GM19099 (cell line): ENCODE data around the gene GFPT2.

Experiments used
- POLR2A ChIP-seq: IDR thresholded peaks from 3 replicates; pipeline ENCODE4 v1.6.1; 2011; ENCODE audit warnings: low read depth; ENCODE audit not compliant: insufficient read length; ENCODE audit errors: extremely low read depth

Gene GFPT2

DNA sequence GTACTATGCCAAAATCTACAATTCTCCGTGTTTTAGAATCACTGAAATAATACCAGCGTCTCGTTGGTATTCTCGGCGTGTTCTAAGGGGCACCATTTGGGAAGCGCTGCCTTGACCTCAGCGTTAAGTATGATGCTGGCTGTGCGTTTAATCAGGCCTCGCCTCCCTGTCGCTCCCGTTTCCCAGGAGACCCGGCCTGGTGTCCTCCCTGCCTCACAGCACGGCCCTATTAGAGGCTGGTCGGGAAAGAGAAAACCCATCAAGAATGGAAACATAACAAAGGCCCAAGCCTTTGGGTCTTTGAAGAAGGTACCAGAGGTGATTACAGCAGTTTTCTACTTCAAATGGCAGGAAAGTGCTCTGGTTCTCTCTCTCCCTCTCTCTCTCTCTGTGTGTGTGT lies 30.0 kb downstream of the GFPT2 start:
- TF ChIP-seq POLR2A = no peak

DNA sequence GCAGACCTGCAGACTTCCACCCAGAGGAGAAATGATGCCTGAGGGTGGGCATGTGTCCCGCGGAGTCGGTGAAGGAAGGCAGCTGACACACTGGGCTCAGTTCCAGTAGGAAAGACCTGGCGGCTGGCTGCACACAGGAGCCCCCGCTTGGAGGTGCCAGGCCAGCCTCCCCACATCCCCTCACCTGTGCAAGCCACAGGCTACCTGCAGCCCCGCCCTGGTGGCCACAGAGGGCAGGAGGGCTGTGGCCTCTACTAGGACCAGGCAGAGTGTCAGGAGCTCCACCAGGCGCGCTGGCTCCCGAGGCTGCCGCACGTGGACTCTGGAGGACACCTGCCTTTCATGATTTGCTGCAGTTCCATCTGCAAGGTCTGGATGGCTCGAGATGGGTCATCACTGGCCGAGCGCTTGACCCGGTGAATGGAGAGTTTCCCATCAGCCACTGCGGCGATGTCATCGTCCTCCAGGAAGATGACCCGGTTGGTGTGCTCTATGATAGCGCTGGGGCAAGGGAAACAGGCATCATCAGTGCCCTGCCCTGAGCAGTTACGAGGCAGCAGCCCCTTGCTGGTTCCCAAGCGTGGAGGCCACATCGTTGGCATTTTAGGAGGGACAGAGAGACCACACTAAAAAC lies 34.6 kb downstream of the GFPT2 start:
- no peak for TF ChIP-seq POLR2A

DNA sequence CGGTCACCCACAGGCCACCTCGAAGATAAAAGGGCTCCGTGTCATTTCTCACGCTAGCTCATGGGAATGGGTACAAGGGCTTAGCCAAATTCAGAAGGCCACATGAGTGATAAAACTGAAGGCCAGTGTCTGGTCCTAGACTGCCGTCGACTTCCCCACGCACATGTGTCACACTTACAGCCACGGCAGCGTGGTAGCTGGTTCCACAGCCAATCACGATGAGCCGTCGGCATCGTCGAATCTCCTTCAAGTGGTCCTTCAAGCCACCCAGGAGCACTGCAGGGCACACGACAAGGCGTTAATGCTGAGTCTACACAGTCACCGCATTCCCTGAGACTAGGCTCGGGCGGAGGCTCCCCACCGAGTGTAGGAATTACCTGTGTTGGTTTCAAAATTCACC lies 36.5 kb downstream of the GFPT2 start:
- TF ChIP-seq POLR2A = no peak

DNA sequence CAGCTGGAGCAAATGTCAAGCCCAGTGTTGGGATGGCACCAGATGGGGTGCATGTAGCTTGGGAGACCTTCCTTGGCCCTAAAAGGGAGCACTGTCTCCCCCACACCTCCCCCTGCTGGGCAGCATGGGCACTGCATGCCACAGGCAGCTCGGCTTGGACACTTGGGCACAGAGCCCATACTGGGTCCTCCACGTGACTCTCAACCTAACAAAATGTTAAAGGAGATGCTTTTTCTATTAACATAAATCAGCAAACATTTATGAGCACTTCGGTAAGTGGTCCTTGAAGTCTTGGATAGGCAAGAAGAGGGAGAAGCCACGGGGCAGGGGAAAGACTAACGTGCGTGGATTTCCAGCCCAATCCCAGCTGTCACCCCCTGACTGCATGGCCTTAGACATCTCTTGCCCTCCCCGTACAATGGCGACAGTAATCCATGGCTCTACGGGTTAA lies 37.3 kb downstream of the GFPT2 start:
- no peak for TF ChIP-seq POLR2A

DNA sequence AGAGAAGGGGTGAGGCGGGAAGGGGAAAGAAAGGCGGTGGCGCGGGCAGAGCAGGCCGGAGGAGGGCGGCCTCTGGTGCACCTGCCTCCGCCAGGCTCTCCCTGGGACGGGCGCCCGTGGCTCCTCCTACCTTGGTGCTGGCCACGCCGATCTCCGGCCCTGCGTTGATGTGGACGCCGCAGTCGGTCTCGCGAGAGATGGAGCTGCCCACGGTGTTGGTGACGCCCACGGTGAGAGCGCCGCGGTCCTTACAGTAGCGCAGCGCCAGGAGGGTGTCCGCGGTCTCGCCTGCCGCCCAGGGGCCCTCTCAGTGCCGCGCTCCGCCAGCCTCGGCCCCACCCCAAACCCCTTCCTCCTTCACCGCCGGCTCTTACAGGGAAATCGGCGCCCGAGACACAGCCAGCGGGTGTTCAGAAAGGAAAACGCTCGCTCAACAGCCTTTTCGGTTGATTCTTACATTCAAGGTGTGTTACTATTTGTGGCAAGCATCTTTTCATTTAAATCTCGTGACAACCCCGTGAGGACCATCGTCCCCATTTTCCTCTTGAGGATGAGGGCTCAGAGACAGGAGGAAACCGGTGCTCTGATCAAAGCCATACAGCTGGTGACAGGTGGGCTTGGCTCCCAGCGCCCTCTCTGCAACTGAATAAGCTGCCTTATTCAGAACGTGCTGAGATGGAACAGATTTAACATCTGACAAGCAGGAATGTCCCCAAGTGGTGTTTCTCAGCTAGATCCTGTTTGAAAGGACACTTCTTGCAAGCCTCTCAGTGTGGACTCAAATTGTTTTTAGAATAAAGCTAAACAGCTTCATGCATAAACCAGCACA lies 39.2 kb downstream of the GFPT2 start:
- no peak for TF ChIP-seq POLR2A

DNA sequence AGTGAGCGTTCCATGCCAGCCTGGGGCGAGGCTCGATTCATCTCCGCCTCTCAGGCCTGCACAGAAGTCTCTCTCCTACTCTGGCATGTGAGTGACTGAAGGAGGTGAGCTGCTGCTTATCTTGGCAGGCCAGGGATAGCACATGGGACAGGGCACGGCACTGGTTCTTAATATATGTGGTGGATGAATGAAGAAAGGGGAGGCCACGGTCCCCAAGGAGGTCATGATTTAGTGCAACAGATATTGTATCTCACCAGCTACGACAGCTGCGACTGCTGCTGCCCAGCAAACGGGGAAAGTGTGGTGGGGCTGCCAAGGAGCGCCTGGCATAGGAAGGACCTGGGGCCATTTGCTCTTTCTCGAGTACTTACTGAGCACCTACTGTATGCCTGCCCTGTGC lies 41.9 kb downstream of the GFPT2 start:
- no peak for TF ChIP-seq POLR2A

DNA sequence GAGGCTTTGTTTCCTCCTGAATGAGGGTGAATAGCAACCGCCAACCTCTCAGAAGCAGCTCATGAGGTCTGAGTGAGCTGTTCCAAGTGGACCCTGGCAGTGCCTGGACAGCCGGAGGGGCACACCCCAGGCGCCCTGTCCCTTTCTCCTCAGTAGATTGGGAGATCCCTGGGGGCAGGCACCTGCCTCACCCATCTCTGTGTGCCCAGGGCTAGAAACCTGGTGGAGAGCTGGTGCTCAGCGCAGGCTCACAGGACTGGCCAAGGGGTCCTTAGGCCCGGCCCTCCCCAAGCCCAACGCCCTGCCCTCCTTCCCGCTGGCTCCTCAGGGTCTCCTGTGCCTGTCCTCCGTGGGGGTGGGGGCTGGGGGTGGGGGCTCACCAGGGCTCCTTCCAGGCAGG lies 46.3 kb downstream of the GFPT2 start:
- no peak for TF ChIP-seq POLR2A

DNA sequence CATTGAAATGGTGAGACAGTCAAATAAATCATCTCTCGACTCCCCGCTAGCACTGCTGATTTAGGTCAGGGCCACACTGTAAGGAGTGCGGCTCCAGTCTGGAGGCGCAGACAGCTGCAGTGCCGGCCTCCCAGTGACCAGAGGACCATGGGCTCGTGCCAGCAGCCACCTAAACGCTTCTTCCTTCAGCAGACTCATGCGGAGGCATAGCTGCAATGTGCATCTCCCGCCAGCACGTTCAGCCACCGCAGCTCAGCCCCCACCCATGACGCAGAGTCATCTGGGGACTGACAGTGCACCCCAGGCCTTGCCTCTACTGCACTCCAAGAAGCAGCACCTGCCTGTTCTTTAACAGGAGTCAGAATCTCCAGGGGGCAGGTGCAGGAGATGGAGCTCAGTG lies 47.7 kb downstream of the GFPT2 start:
- no peak for TF ChIP-seq POLR2A

DNA sequence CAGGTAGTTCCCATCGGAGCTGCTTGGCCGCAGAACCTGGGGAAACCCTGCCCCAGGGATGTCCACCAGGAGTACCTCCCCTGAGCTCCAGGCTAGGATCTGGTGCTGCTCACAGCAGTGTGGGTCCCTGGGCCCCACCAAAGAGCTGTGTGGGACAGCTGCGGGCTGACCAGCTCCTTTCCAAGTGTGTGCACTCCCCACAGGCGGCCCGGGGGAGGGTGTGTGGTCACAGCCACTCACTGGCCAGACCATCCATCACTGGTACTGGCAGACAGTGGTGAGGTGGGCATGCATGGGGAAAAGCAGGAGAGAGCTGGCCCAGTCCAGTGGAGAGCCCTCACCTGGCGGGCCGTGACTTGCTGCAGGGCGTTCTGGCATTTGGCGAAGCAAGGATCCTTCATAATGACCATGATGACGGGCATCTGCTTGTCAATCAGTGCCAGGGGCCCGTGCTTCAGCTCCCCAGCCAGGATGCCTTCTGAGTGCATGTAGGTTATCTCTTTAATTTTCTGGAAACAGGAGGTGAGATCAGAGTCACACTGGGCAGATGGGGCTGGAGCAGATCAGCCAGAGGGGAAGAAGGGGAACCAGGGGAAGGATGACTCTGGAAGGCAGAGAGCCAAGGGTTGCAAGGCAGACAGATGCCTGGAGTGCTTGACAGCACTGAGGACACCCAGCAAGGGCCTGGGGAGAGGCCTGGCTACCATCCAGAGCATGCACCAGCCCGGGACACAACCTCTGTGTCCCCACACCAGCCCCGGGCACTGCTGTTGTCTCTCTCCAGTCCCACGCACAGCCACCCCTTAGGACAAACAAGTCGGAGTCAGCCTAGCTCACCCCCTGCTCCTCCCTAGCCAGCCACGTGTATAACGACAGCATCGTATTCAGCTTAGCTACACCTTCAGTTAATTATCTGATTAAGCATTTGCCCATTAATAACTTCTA lies 48.4 kb downstream of the GFPT2 start:
- TF ChIP-seq POLR2A = no peak

DNA sequence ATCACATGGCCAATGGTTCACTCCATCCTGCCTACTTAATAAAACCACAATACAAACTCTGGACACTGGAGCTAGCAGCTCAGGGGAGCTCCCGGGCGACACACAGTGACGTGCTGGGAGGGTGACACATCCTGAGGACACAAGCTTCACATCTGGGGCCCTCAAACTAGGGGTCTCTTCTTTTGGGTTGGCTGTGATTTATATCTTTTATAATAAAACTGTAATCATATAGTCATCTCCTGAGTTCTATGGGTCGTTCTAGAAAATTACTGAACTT lies 49.2 kb downstream of the GFPT2 start:
- no peak for TF ChIP-seq POLR2A

DNA sequence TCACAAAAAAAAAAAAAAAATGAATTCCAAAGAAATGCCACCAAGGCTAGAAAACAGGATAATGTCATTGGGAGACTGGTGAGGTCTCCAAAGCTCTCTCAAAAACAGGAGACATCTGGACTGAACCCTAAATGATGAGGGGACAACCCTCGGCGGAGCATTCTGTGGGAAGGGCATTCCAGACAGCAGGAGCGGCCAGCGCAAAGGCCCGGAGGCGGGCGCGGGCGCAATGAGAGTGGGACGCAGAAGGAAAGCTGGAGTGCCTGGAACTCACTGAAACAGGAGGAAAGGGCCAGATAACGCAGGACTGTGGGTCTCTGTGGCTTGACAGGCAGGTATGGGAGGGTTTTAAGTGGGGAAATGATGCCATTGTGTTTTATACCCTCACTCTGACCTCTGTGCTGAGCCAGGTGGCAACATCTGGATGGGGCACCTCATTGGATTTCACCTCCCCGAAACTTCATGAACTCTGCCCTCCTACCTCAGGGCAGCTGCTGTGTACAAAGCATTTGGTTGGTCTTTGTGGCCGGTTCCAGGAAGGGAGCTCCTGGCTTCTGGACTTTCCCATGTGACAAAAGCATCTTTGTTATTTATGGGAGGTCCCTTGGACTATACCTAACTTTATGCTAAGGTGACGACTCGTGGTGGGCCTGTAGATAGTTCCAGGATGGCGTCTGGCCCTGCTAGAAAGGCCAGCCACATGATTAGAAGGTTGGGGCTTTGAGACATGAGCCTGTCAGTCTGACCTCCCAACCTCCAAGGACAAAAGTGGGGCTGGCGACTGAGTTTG lies 49.7 kb downstream of the GFPT2 start:
- no peak for TF ChIP-seq POLR2A

DNA sequence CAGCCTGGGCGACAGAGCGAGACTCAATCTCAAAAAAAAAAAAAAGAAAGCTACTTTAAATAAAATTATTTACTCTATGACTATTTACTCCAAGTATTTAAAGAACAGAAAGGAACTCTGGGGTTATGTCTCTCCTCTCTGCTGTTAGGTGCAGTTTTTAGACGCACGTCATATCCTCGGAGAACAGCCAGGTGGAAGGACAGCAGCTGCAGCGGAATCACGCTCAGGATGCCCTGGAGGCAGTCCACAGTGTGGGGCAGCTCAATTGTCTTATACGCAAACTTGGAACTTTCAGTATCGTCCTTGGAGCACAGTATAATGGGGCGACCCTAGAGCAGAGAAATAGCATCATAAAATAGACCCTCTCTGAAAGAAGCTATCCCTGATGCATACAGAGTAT lies 50.9 kb downstream of the GFPT2 start:
- no peak for TF ChIP-seq POLR2A

DNA sequence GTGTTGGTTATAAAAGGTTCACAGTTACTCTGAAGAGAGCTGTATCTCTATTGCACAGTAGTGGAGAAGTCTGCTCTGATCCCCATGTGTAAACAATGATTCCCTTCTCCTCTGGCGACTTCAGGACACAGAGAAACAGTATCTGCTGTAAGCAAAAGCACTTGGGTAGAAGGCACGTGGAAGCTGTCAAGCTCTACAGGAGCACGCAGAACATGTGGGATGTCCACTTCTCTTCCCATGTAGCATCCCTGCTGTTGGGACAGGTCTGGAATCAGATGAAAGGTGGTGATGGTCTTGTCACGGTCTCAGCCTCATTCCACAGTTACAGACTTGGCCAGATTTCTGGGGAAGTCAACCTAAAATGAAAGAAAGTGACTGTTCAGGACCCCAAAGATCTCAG lies 51.9 kb downstream of the GFPT2 start:
- TF ChIP-seq POLR2A = no peak

DNA sequence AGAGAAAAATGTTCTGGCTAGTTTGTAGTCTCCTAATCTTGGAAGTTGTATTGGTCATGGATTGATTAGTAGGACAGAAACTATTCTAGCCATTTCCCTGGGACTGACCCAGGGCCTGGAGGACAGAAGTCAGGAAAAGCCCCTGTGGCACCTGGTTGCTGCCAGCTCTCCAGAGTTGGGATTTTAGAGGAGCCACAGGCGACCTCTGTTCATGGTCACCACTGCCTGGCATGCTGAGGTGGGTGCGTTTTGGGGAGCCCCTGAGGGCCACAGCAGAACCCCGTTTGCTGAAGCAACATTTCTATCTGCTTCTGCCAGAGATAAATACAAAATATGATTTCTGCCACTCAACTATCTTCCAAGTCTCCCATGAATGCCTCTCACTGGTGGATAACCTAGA lies 53.6 kb downstream of the GFPT2 start:
- TF ChIP-seq POLR2A = no peak

DNA sequence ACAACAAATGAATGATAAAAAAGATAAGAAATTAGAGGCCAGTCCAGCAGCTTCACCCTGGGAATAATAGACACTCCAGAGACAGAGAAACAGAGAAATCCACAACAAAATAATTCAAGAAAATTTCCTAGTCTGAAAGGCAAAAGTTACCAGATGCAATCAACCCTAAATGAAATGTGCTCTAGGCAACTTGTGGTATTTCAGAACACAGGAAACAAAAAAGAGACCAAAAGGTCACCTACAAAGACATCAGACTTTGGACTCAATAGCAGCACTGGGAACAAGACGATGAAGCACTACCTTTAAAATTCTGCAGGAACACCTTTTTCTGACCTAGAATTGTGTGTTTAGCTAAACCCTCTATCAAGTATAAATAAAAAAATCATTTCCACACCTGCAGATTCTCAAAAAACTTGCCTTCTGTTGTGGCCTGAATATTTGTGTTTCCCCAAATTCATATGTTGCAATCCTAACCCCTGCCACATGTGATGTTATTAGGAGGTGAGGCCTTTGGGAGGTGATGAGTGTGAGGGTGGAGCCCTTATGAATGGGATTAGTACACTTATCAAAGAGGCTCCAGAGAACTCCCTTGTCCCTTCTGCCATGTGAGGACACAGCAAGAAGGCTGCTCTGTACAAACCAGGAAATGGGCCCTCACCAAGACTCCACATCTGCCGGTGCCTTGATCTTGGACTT lies 55.4 kb downstream of the GFPT2 start:
- no peak for TF ChIP-seq POLR2A

DNA sequence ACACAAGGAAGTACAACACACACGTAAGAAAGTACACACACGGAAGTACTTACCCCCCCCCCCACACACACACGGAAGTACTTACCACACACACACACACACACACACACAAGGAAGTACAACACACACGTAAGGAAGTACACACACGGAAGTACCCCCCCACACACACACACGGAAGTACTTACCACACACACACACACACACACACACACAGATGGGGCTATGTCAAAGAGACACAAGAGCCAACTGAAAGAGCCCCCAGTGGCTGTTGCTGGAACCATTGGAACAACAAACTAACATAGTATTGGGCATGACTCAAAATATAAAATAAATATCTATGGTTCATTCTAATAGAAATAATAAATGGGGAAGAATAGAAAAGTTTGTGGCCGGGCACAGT lies 56.4 kb downstream of the GFPT2 start:
- TF ChIP-seq POLR2A = no peak
